ENCODE results near the gene ZNF407.

GRCh38 chr18:74631212-74631611 is 33.5 kb downstream of the ZNF407 start:
- TF ChIP-seq MAX (IDR thresholded peaks at IDR 0.05) (no peak), CTCF (IDR thresholded peaks at IDR 0.05; ENCODE audit: low read depth, low read length, missing input control) (no peak), REST (IDR thresholded peaks at IDR 0.05) (no peak), SP1 (IDR thresholded peaks at IDR 0.05) (no peak), RAD21 (IDR thresholded peaks at IDR 0.05) (no peak), EGR1 (IDR thresholded peaks at IDR 0.05; ENCODE audit: low read depth in 2 of 2) (no peak), TAF1 (conservative IDR thresholded peaks at IDR 0.05) (no peak), JUND (IDR thresholded peaks at IDR 0.05) (no peak)
